ENCODE results near the gene SGTA.

DNA sequence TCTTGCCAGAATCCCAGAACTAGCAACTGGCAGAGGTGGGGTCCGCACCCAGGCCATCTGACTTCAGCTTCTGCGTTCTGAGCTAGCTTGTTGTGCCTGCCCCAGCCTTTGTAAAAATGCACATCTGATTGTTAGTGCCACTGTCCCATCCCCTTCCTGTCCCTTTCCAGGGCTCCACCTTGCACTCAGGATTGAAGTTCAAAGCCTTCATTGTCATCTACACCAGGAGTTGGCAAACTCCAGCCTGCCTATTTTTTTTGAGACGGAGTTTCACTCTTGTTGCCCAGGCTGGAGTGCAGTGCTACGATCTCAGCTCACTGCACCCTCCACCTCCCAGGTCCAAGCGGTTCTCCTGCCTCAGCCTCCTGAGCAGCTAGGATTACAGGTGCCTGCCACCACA, 5.2 kb upstream of the SGTA start:
- TF ChIP-seq POLR2AphosphoS5 (IDR thresholded peaks at IDR 0.05) (no peak), POLR2A (IDR thresholded peaks at IDR 0.05) (no peak)
- TF ChIP-seq, protein P1, sequence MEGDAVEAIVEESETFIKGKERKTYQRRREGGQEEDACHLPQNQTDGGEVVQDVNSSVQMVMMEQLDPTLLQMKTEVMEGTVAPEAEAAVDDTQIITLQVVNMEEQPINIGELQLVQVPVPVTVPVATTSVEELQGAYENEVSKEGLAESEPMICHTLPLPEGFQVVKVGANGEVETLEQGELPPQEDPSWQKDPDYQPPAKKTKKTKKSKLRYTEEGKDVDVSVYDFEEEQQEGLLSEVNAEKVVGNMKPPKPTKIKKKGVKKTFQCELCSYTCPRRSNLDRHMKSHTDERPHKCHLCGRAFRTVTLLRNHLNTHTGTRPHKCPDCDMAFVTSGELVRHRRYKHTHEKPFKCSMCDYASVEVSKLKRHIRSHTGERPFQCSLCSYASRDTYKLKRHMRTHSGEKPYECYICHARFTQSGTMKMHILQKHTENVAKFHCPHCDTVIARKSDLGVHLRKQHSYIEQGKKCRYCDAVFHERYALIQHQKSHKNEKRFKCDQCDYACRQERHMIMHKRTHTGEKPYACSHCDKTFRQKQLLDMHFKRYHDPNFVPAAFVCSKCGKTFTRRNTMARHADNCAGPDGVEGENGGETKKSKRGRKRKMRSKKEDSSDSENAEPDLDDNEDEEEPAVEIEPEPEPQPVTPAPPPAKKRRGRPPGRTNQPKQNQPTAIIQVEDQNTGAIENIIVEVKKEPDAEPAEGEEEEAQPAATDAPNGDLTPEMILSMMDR (IDR thresholded peaks at IDR 0.05), result no peak

All from transverse colon (tissue), 4 donors.